Ascending aorta (tissue), 2 donors: ENCODE data around the gene GJD4. TPM values are rescaled to one million over a fixed set of nuclear protein-coding genes. Genes with fewer than 3 reads are reported as not detected.

Experiments
- DNase-seq, 2 donors: peaks; one replicate each; pipeline ENCODE4 v3.0.0-alpha.2; 2019; ENCODE audit warnings: low spot score in 2 of 2
- H3K27ac ChIP-seq, 2 donors: fragments of 200-600 bp; sonication (generic); one replicate each; pipeline ENCODE4 v1.5.1; 2016 to 2017; ENCODE audit warnings: mild to moderate bottlenecking in 1 of 2
- H3K27me3 ChIP-seq: fragments of 200-600 bp; sonication (generic); one replicate; pipeline ENCODE4 v1.5.1; 2017
- H3K36me3 ChIP-seq, 2 donors: fragments of 200-600 bp; sonication (generic); one replicate each; pipeline ENCODE4 v1.5.1; 2016
- H3K4me1 ChIP-seq, 2 donors: fragments of 200-600 bp; sonication (generic); one replicate each; pipeline ENCODE4 v1.5.1; 2016 to 2017; ENCODE audit warnings: mild to moderate bottlenecking in 1 of 2
- H3K4me3 ChIP-seq, 2 donors: fragments of 200-600 bp; sonication (generic); one replicate each; pipeline ENCODE4 v1.5.1; 2016 to 2017; ENCODE audit warnings: mild to moderate bottlenecking in 1 of 2
- H3K9me3 ChIP-seq, 2 donors: fragments of 200-600 bp; sonication (generic); one replicate each; pipeline ENCODE4 v1.5.1; 2016
- intact Hi-C: fragments of 100-400 bp; cut with DNase I; formaldehyde crosslinking; loops from one replicate; pipeline ENCODE4 v1.15.1; 2023
- total RNA-seq: library from RNA; depleted of rRNA; stranded (reverse); fragments of >200 nt; gene quantifications from one replicate; pipeline ENCODE4 v1.1.0, GENCODE V29; 2016
- TF ChIP-seq, protein P1 (sequence below), 3 experiments: fragments of 200-600 bp in 2 of 3; fragments of 450-650 bp in 1 of 3; sonication (generic) in 2 of 3; IDR thresholded peaks; one replicate each; pipeline ENCODE4 v1.5.1; 2016 to 2019; ENCODE audit warnings: antibody characterized with exemption in 3 of 3, mild to moderate bottlenecking in 1 of 3, moderate library complexity in 1 of 3

Gene GJD4
- total RNA-seq, 1 donor from 2014 or later: not detected

DNA sequence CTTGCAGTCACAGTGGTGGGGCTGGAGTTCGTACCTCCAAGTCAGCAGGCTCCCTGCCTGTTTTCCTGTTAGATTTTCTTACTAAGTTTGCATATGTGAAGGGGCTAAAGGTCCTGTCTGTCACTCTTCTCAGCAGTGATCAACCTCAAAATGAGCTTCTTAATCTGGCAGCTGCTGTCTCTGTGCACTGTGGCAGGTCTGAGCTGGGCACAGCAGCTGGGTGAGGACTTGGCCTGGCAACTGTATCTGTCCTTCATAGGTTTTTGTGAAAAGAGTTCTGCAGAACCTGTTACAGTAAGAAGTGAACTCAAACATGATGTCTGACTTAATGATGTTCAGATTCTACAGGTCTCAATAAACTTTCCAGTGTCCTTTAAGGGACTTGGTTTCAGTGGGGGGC, 31.3 kb upstream of the GJD4 start:
- H3K36me3 ChIP-seq: peaks cover 10 to 15% of the 10 kb centered on the region in 2 donors
- no peaks in the 10 kb centered on the region for H3K4me1 ChIP-seq
- no peaks in the 10 kb centered on the region for H3K9me3 ChIP-seq
- no peak overlapping the region for H3K4me3 ChIP-seq
- intact Hi-C loops: no loop called here
- no peak overlapping the region for H3K27ac ChIP-seq
- DNase-seq: no peak
- TF ChIP-seq, protein P1, sequence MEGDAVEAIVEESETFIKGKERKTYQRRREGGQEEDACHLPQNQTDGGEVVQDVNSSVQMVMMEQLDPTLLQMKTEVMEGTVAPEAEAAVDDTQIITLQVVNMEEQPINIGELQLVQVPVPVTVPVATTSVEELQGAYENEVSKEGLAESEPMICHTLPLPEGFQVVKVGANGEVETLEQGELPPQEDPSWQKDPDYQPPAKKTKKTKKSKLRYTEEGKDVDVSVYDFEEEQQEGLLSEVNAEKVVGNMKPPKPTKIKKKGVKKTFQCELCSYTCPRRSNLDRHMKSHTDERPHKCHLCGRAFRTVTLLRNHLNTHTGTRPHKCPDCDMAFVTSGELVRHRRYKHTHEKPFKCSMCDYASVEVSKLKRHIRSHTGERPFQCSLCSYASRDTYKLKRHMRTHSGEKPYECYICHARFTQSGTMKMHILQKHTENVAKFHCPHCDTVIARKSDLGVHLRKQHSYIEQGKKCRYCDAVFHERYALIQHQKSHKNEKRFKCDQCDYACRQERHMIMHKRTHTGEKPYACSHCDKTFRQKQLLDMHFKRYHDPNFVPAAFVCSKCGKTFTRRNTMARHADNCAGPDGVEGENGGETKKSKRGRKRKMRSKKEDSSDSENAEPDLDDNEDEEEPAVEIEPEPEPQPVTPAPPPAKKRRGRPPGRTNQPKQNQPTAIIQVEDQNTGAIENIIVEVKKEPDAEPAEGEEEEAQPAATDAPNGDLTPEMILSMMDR (IDR thresholded peaks at IDR 0.05): no peak
- H3K27me3 ChIP-seq: no peaks in the 10 kb centered on the region

DNA sequence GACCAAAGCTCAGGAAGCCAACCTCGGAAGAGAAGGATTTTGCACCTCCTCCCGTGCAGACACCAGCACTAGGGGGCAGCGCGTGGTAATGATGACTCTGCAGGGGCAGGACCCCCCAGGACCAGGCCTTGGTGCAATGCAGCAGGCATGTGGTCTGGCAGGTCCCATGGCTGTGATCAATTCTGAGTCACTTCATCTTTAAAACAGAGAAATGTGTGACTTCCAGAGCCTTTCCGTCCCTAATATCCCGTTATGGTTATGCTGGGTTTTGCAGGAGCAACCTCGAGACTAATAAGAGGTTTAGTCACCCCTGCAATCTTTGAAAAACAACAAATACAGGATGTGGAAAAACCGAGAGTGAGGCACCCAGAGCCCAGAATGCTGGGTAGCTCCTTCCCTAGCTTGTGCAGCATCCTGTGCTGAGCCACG, 30.2 kb upstream of the GJD4 start:
- H3K4me3 ChIP-seq: no peak overlapping the region
- H3K27me3 ChIP-seq: no peaks in the 10 kb centered on the region
- H3K9me3 ChIP-seq: no peaks in the 10 kb centered on the region
- TF ChIP-seq, protein P1 (IDR thresholded peaks at IDR 0.05): no peak
- intact Hi-C loops: no loop called here
- DNase-seq: no peak
- H3K4me1 ChIP-seq: no peaks in the 10 kb centered on the region
- H3K27ac ChIP-seq: no peak overlapping the region
- H3K36me3 ChIP-seq: peaks cover 3 to 6% of the 10 kb centered on the region in 2 donors

DNA sequence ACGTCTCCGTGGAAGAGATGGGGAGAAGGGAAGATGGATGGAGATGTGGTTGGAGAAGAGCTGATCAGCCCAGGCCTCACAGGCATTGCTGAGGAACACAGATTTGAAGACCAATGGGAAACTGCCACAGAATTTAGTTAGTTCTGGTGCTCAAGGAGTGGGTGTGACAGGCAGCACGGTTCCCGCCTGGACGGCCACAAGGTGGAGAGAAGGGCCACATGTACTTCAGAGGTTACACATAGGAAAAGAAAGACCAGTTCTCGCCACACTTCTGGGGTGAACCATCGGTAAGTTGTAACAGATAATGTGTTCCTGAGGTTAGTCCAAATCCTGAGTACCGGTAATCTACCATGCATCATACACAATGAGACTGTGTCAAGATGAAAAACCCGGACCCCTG, 29.5 kb upstream of the GJD4 start:
- peaks cover 3 to 6% of the 10 kb centered on the region in 2 donors for H3K36me3 ChIP-seq
- no peaks in the 10 kb centered on the region for H3K4me1 ChIP-seq
- no peak for DNase-seq
- H3K27ac ChIP-seq: no peak overlapping the region
- TF ChIP-seq, protein P1 (IDR thresholded peaks at IDR 0.05): no peak
- intact Hi-C loops: no loop called here
- no peaks in the 10 kb centered on the region for H3K9me3 ChIP-seq
- no peak overlapping the region for H3K4me3 ChIP-seq
- no peaks in the 10 kb centered on the region for H3K27me3 ChIP-seq

DNA sequence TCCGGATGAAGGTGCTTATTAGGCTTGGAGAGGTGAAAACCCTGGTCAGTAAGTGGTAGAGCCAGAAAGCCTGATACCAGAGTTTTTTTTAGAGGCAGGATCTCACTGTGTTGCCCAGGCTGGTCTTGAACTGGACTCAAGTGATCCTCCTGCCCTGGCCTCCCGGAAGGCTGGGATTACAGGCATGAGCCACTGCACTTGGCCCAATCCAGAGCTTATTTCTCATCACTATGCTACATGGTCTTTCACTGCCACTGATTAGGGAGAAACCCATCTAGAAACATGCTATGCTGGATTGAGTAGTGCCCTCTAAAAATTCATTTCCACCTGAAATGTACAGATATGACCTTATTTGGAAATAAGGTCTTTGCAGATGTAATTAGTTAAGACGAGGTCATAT, 28.4 kb upstream of the GJD4 start:
- Histone ChIP-seq H3K27me3 (no peaks in the 10 kb centered on the region), H3K36me3 (peaks cover 3 to 6% of the 10 kb centered on the region in 2 donors), H3K4me1 (no peaks in the 10 kb centered on the region), H3K27ac (no peak overlapping the region), H3K4me3 (no peak overlapping the region), H3K9me3 (no peaks in the 10 kb centered on the region)
- intact Hi-C loops: no loop called here
- TF ChIP-seq, protein P1 (IDR thresholded peaks at IDR 0.05): no peak
- DNase-seq: no peak

DNA sequence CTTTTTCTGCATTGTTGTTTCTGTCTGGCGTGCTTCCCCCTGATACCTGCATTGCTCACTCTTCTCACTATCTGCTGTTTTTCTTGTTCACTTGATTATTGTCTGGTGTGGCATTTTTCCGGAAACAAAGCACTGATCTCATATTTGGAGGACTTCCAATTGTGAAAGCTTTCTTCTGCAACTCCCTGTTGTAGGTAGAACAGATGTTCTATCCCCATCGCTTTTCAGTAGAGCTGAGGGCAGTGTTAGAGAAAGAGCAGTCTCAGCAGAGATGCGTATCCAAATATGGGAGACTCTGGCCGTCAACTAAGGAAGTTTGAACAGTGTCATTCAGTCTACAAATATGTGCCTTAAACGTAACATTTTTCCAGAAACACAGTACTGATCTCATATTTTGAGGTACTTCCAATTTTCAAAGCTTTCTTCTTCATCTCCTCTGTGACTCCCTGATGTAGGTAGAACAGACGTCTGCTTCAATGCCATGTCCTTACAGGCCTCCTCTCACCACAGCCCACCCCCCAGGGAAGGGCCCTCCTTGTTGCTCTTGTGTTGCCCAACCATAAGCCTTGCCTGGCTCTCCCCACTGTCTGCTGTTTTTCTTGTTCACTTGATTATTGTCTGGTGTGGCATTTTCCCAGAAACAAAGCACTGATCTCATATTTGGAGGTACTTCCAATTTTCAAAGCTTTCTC, 27.1 kb upstream of the GJD4 start:
- TF ChIP-seq, protein P1 (IDR thresholded peaks at IDR 0.05): no peak
- no peaks in the 10 kb centered on the region for H3K27me3 ChIP-seq
- H3K4me1 ChIP-seq: no peaks in the 10 kb centered on the region
- no peak overlapping the region for H3K4me3 ChIP-seq
- no peak overlapping the region for H3K27ac ChIP-seq
- intact Hi-C loops: no loop called here
- DNase-seq: no peak
- H3K9me3 ChIP-seq: no peaks in the 10 kb centered on the region
- peaks cover 3 to 6% of the 10 kb centered on the region in 2 donors for H3K36me3 ChIP-seq

DNA sequence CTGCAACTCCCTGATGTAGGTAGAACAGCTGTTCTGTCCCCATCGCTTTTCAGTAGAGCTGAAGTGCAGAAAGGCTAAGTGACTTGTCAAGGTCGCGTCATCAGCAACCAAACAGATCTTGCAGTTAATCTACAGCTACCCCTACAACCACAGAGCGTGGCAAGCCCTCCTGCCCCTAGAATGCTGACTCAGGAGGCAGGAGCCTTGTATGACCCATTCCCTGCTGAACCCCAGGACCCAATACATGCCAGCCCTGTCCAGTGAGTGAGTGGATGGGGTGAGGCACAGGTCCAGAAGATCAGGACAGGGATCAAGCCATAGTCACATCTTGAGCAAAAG, 26.6 kb upstream of the GJD4 start:
- no peak for DNase-seq
- H3K27me3 ChIP-seq: no peaks in the 10 kb centered on the region
- H3K4me3 ChIP-seq: no peak overlapping the region
- no peaks in the 10 kb centered on the region for H3K9me3 ChIP-seq
- intact Hi-C loops: no loop called here
- peaks cover 3 to 4% of the 10 kb centered on the region in 2 donors for H3K36me3 ChIP-seq
- no peaks in the 10 kb centered on the region for H3K4me1 ChIP-seq
- TF ChIP-seq, protein P1 (IDR thresholded peaks at IDR 0.05): no peak
- H3K27ac ChIP-seq: no peak overlapping the region
